Naive thymus-derived CD4-positive, alpha-beta T cell (primary cell): ENCODE results near the gene SEMA3F. TPM values are rescaled to one million over a fixed set of nuclear protein-coding genes. Genes with fewer than 3 reads are reported as not detected.

ENCODE experiments used
- ATAC-seq: fragments of 150-1000 bp; cut with Tn5 transposase; 2 replicates; pipeline ENCODE4 v1.10.0; 2021; ENCODE audit warnings: mild to moderate bottlenecking, moderate library complexity
- CTCF ChIA-PET: fragments of 350-600 bp; sonication (Branson Sonifier 250); formaldehyde crosslinking; loops from one replicate; lab custom pipeline; 2021; ENCODE audit warnings: antibody characterized with exemption; lab: Charles Lee
- POLR2A ChIA-PET: fragments of 350-600 bp; sonication (Branson Sonifier 250); formaldehyde crosslinking; loops from one replicate; lab custom pipeline; 2021; ENCODE audit warnings: antibody characterized with exemption, inconsistent platforms; lab: Charles Lee
- DNase-seq, 9 donors: peaks; one replicate each; pipeline versions ENCODE4 v3.0.0 to v3.0.0-alpha.2; 2020 to 2022; ENCODE audit warnings: mixed read lengths in 1 of 9
- H3K27ac ChIP-seq: one replicate; pipeline ENCODE4 v1.7.0; 2013; ENCODE audit warnings: mild to moderate bottlenecking, low read depth, low read length, moderate library complexity
- H3K27me3 ChIP-seq, 2 donors: one replicate each; pipeline ENCODE4 v1.7.0; 2013; ENCODE audit warnings: low read length in 2 of 2, mild to moderate bottlenecking in 2 of 2, moderate library complexity in 2 of 2; ENCODE audit not compliant: control insufficient read depth in 2 of 2, insufficient read depth in 2 of 2
- H3K36me3 ChIP-seq, 3 experiments: 1 replicate in 2 of 3; 2 replicates in 1 of 3; pipeline ENCODE4 v1.7.0; 2013; ENCODE audit warnings: low read length in 3 of 3, mild to moderate bottlenecking in 3 of 3, moderate library complexity in 1 of 3; ENCODE audit not compliant: insufficient read depth in 3 of 3, control insufficient read depth in 2 of 3
- H3K4me1 ChIP-seq, 2 donors: one replicate each; pipeline ENCODE4 v1.7.0; 2013; ENCODE audit warnings: low read length in 2 of 2, mild to moderate bottlenecking in 2 of 2, moderate library complexity in 1 of 2; ENCODE audit not compliant: control insufficient read depth in 2 of 2, insufficient read depth in 2 of 2
- H3K4me3 ChIP-seq: 2 replicates; pipeline ENCODE4 v1.7.0; 2013; ENCODE audit warnings: mild to moderate bottlenecking, low read length
- H3K9me3 ChIP-seq, 3 experiments: 1 replicate in 2 of 3; 2 replicates in 1 of 3; pipeline ENCODE4 v1.7.0; 2013; ENCODE audit warnings: low read length in 3 of 3; ENCODE audit not compliant: control insufficient read depth in 2 of 3
- H3K27ac Mint-ChIP-seq, 9 donors: one replicate each; pipeline ENCODE4 v1.8.0; 2020 to 2022; ENCODE audit warnings: mixed read lengths in 9 of 9, mild to moderate bottlenecking in 8 of 9, moderate library complexity in 5 of 9, inconsistent platforms in 2 of 9
- H3K27me3 Mint-ChIP-seq, 5 donors: one replicate each; pipeline ENCODE4 v1.8.0; 2021 to 2022; ENCODE audit warnings: mixed read lengths in 5 of 5, mild to moderate bottlenecking in 1 of 5
- H3K36me3 Mint-ChIP-seq, 5 donors: one replicate each; pipeline ENCODE4 v1.8.0; 2020 to 2022; ENCODE audit warnings: mixed read lengths in 5 of 5, mild to moderate bottlenecking in 3 of 5, inconsistent platforms in 1 of 5
- H3K4me1 Mint-ChIP-seq, 7 donors: one replicate each; pipeline ENCODE4 v1.8.0; 2020 to 2022; ENCODE audit warnings: mixed read lengths in 7 of 7, mild to moderate bottlenecking in 3 of 7, inconsistent platforms in 1 of 7
- H3K4me3 Mint-ChIP-seq, 10 donors: one replicate each; pipeline ENCODE4 v1.8.0; 2020 to 2022; ENCODE audit warnings: mild to moderate bottlenecking in 10 of 10, mixed read lengths in 10 of 10, moderate library complexity in 6 of 10, inconsistent platforms in 2 of 10
- H3K9me3 Mint-ChIP-seq, 11 donors: one replicate each; pipeline ENCODE4 v1.8.0; 2020 to 2022; ENCODE audit warnings: mixed read lengths in 11 of 11, mild to moderate bottlenecking in 4 of 11, inconsistent platforms in 1 of 11, moderate library complexity in 1 of 11
- intact Hi-C, 2 donors: fragments of 100-400 bp; cut with micrococcal nuclease; formaldehyde crosslinking; loops; one replicate each; pipeline ENCODE4 v1.15.1; 2023
- polyA plus RNA-seq, 2 donors: library from polyadenylated mRNA; unstranded; fragments of 300-500 nt; fragmentation: Illumina TruSeq; gene quantifications; one replicate each; pipeline ENCODE4 v1.2.3, GENCODE V29; 2021
- total RNA-seq, 6 experiments: library from RNA in 5 of 6; stranded (reverse) in 5 of 6; gene quantifications; 1 replicate in 5 of 6; 2 replicates in 1 of 6; pipeline ENCODE4 v1.2.3 and lab custom pipeline; 2021 to 2026

The SEMA3F gene
- total and polyA plus RNA-seq, 7 experiments from 2014 or later, result 0.34 to 1.1 (median 0.69) TPM; not detected in 4

- POLR2A ChIA-PET, result interaction anchor here (0.6 to 1.2 kb wide), 2 partner anchors 18 to 58 kb away, joined by 3 read pairs; no protein-coding TSS in a partner anchor
- ATAC-seq (no peak), DNase-seq (no peak)
- Histone ChIP-seq H3K36me3 (peaks cover 25 to 56% (median 29%) of the 10 kb centered on the region in 3 experiments), H3K27me3 (no peaks in the 10 kb centered on the region), H3K27ac (no peak overlapping the region), H3K9me3 (no peaks in the 10 kb centered on the region), H3K4me3 (no peak overlapping the region), H3K4me1 (no peaks in the 10 kb centered on the region)
- Mint-ChIP-seq H3K4me3 (no peak overlapping the region), H3K27me3 (no peaks in the 10 kb centered on the region), H3K9me3 (no peaks in the 10 kb centered on the region), H3K27ac (peak overlapping the region in 2 of 9 donors; percentile 38 to 54), H3K36me3 (peaks cover 3 to 28% (median 18%) of the 10 kb centered on the region in 5 donors), H3K4me1 (peaks cover 0 to 9% (median 0%) of the 10 kb centered on the region in 7 donors)
- CTCF ChIA-PET, result interaction anchor here (0.5 to 2.3 kb wide), 7 partner anchors 19 to 151 kb away, joined by 3 to 10 read pairs (median 3); no protein-coding TSS in a partner anchor
- intact Hi-C loops, result loop anchor here (1.0 kb wide), 2 partner anchors 106 to 153 kb away; no protein-coding TSS in a partner anchor
These were observed 34.6 kb upstream of the SEMA3F start for GRCh38 chr3:50120364-50121071.

GRCh38 chr3:50121072-50122032 lies 33.8 kb upstream of the SEMA3F start:
- Histone ChIP-seq H3K36me3 (peaks cover 16 to 47% (median 20%) of the 10 kb centered on the region in 3 experiments), H3K27ac (peak overlapping the region; percentile 43), H3K9me3 (no peaks in the 10 kb centered on the region), H3K4me1 (no peaks in the 10 kb centered on the region), H3K4me3 (no peak overlapping the region), H3K27me3 (no peaks in the 10 kb centered on the region)
- ChIA-PET CTCF (interaction anchor here (0.9 to 2.3 kb wide), 5 partner anchors 19 to 151 kb away, joined by 3 to 10 read pairs (median 3); no protein-coding TSS in a partner anchor), POLR2A (interaction anchor here (0.6 to 1.2 kb wide), 2 partner anchors 19 to 69 kb away, joined by 3 read pairs; no protein-coding TSS in a partner anchor)
- Mint-ChIP-seq H3K36me3 (peaks cover 0 to 20% (median 10%) of the 10 kb centered on the region in 5 donors), H3K27me3 (no peaks in the 10 kb centered on the region), H3K4me3 (peak overlapping the region in 1 of 10 donors; percentile 43), H3K27ac (peak overlapping the region in 5 of 9 donors; percentile 38 to 55 (median 52)), H3K4me1 (peaks cover 0 to 9% (median 0%) of the 10 kb centered on the region in 7 donors), H3K9me3 (no peaks in the 10 kb centered on the region)
- DNase-seq, result peak; percentile 43 to 72 (median 57)
- peak; percentile 88 for ATAC-seq
- intact Hi-C loops, result loop anchor here (1.0 kb wide), 2 partner anchors 105 to 152 kb away; no protein-coding TSS in a partner anchor

- CTCF ChIA-PET, result interaction anchor here (1.0 kb wide), 1 partner anchor 43 kb away, joined by 4 read pairs; no protein-coding TSS in a partner anchor
- Mint-ChIP-seq H3K9me3 (no peaks in the 10 kb centered on the region), H3K4me1 (peaks cover 0 to 9% (median 0%) of the 10 kb centered on the region in 7 donors), H3K4me3 (no peak overlapping the region), H3K27ac (peak overlapping the region in 3 of 9 donors; percentile 40 to 70 (median 50)), H3K27me3 (no peaks in the 10 kb centered on the region), H3K36me3 (peaks cover 0 to 14% (median 10%) of the 10 kb centered on the region in 5 donors)
- POLR2A ChIA-PET, result interaction anchor here (0.5 to 0.6 kb wide), 3 partner anchors 68 to 105 kb away, joined by 3 to 4 read pairs (median 4); no protein-coding TSS in a partner anchor
- Histone ChIP-seq H3K4me3 (no peak overlapping the region), H3K36me3 (peaks cover 9 to 40% (median 13%) of the 10 kb centered on the region in 3 experiments), H3K27ac (no peak overlapping the region), H3K27me3 (no peaks in the 10 kb centered on the region), H3K4me1 (no peaks in the 10 kb centered on the region), H3K9me3 (no peaks in the 10 kb centered on the region)
- no peak for DNase-seq
- no peak for ATAC-seq
- intact Hi-C loops, result no loop called here
These were observed 33.1 kb upstream of the SEMA3F start for GRCh38 chr3:50122071-50122470.

GRCh38 chr3:50122661-50123391 lies 32.3 kb upstream of the SEMA3F start:
- no peaks in the 10 kb centered on the region for H3K9me3 ChIP-seq
- Mint-ChIP-seq H3K4me3 (no peak overlapping the region), H3K4me1 (peaks cover 0 to 9% (median 0%) of the 10 kb centered on the region in 7 donors), H3K27ac (peak overlapping the region in 4 of 9 donors; percentile 10 to 64 (median 28)), H3K27me3 (no peaks in the 10 kb centered on the region), H3K36me3 (peaks cover 0 to 11% (median 8%) of the 10 kb centered on the region in 5 donors), H3K9me3 (no peaks in the 10 kb centered on the region)
- H3K4me1 ChIP-seq, result no peaks in the 10 kb centered on the region
- peaks cover 6 to 32% (median 9%) of the 10 kb centered on the region in 3 experiments for H3K36me3 ChIP-seq
- no peaks in the 10 kb centered on the region for H3K27me3 ChIP-seq
- intact Hi-C loops, result no loop called here
- ATAC-seq, result no peak
- no peak for DNase-seq
- POLR2A ChIA-PET, result interaction anchor here (0.5 kb wide), 2 partner anchors 82 to 104 kb away, joined by 4 read pairs; no protein-coding TSS in a partner anchor
- no peak overlapping the region for H3K27ac ChIP-seq
- CTCF ChIA-PET, result interaction anchor here (1.0 kb wide), 1 partner anchor 42 kb away, joined by 4 read pairs; no protein-coding TSS in a partner anchor
- H3K4me3 ChIP-seq, result no peak overlapping the region

GRCh38 chr3:50123394-50124051 lies 31.6 kb upstream of the SEMA3F start:
- H3K36me3 ChIP-seq, result peaks cover 0 to 25% (median 2%) of the 10 kb centered on the region in 3 experiments
- CTCF ChIA-PET, result no interaction called here
- H3K9me3 ChIP-seq, result no peaks in the 10 kb centered on the region
- no peaks in the 10 kb centered on the region for H3K4me1 ChIP-seq
- POLR2A ChIA-PET, result no interaction called here
- peak overlapping the region in 2 of 9 donors; percentile 44 to 64 for H3K27ac Mint-ChIP-seq
- no peaks in the 10 kb centered on the region for H3K27me3 Mint-ChIP-seq
- H3K27me3 ChIP-seq, result no peaks in the 10 kb centered on the region
- no peak overlapping the region for H3K27ac ChIP-seq
- H3K36me3 Mint-ChIP-seq, result peaks cover 0 to 4% (median under 1%) of the 10 kb centered on the region in 5 donors
- ATAC-seq (no peak), DNase-seq (no peak)
- no peak overlapping the region for H3K4me3 Mint-ChIP-seq
- H3K9me3 Mint-ChIP-seq, result no peaks in the 10 kb centered on the region
- no peak overlapping the region for H3K4me3 ChIP-seq
- peaks cover 0 to 9% (median 0%) of the 10 kb centered on the region in 7 donors for H3K4me1 Mint-ChIP-seq
- intact Hi-C loops, result no loop called here
